GM19240 (cell line): ENCODE data around the gene TRIM66.

Experiments
- DNase-seq: peaks from one replicate; pipeline ENCODE4 v3.0.0; 2011; ENCODE audit warnings: low spot score; ENCODE audit not compliant: insufficient read length

The TRIM66 gene

GRCh38 chr11:8713760-8714454 lies 31.4 kb upstream of the TRIM66 start:
- DNase-seq = no peak

DNA sequence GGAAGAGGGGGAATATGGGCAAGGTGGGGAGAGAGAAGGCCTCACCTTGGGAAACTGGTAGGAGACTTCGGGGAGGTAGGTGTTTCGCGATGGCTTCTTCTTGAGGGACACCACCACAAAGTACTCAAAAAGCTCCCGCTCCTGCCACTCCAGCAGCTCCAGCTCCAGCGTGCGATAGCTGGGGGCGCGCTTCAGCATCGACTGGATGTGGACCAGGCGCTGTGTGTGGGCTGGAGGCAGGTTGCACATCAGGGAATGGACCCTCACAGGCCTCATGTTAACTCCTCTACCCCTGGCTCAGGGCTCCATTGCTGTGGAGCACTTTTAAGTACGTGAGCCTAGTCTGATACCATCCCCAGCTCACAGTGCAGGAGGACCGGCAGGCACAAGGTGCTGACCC lies 30.0 kb upstream of the TRIM66 start:
- DNase-seq = no peak

GRCh38 chr11:8711895-8712442 lies 29.5 kb upstream of the TRIM66 start:
- no peak for DNase-seq

DNA sequence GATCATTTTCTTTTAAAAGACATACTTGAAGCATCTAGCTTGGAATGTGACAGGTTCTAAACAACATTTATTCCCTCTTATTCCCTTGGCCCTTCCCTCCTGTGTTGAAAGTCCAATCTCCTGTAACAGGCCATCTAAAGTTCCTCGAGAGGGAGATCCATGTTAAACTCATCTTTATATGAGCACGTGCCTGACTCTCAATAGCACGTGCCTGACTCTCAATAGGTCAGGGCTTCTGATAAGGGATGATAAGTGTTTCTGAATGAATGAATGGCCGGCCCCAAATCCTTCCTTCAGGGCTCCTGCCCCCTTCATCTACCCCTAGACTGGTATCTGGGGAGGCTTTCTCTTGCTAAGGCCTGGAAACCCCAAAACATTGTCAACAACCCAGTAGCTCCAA lies 27.3 kb upstream of the TRIM66 start:
- no peak for DNase-seq

GRCh38 chr11:8709002-8709672 lies 26.7 kb upstream of the TRIM66 start:
- no peak for DNase-seq

- DNase-seq = no peak
Observed at GRCh38 chr11:8707541-8708191, 25.2 kb upstream of the TRIM66 start.

DNA sequence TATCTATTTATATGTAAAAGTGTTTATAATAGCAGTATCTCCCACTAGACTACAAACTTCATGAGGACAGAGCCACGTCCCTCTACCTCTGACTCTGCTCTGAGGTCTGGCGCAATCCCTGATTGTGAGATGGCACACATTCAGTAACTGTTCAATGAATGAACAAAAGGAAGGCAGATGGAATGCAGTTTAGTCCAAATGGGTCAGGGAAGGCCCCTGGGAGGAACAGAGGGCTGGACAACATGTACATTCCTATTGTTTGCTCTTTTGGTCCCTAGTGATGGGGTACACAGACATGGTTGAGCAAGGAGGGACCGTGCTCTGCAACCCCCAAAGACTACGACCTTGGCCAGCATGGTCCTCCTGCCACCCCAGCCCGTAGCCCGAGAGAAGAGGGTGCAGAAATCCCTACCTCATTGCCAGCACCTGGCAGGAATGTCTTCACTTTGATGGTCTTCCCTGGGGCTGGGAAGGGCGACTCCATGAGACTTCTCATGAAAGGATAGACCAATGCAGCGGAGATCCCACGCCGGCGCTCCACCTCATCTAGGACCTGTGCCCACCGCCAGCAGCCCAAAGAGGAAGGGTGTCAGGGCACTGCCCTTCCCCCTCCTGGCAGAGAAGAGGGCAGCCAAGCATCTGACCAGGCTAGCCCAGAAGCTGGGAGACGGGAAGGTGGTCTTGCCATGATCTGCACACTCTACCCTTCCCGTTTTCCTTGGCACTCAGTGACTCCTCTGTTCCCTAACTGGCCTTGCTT lies 24.4 kb upstream of the TRIM66 start:
- no peak for DNase-seq

- no peak for DNase-seq
Observed at GRCh38 chr11:8705146-8705545, 22.7 kb upstream of the TRIM66 start.

- no peak for DNase-seq
Observed at GRCh38 chr11:8704136-8704535, 21.7 kb upstream of the TRIM66 start.

- DNase-seq = no peak
Observed at GRCh38 chr11:8702598-8702915, 20.1 kb upstream of the TRIM66 start.

- no peak for DNase-seq
Observed at GRCh38 chr11:8701891-8702597, 19.6 kb upstream of the TRIM66 start.

DNA sequence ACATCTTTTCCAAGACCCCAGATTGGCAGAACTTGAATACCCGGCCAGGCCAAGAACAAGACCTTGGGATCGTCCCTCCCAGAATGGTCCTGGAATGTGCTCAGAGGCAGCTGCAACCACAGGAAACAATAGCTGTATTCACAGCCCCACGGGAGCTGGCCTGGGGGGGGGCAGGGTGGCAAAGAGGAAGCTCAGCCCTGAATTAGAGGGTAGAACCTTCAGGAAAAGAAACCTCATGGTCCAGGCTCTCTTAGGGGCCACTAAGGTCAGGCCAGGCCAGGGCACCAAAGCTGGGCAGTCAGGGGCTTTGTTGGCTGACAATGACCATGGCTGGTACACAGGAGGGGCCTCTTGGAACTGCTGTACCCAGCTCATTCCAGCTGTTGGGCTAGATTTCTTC lies 17.4 kb upstream of the TRIM66 start:
- no peak for DNase-seq

- DNase-seq = no peak
Observed at GRCh38 chr11:8698917-8699441, 16.5 kb upstream of the TRIM66 start.

- no peak for DNase-seq
Observed at GRCh38 chr11:8698379-8698851, 15.9 kb upstream of the TRIM66 start.

GRCh38 chr11:8697054-8697453 lies 14.6 kb upstream of the TRIM66 start:
- DNase-seq = no peak

GRCh38 chr11:8694137-8694536 lies 11.7 kb upstream of the TRIM66 start:
- no peak for DNase-seq

DNA sequence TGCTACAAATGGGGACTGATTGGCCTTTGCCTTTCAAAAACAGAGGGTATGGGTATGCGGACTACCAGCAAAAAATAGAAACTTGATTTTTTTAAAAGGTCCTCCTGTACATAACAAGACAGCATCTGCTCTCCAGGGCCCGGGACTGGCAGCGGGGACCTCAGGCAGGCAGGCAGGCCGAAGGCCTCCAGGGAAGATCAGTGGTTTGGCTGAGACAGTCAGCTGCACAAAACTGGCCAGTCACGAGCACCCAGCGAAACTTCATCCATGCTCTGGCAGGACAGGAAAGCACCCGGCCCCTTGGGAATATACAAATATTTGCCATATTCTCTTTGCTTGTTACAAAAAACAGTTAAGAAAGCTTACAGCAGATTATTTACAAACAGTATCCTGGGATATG lies 11.1 kb upstream of the TRIM66 start:
- DNase-seq = no peak

DNA sequence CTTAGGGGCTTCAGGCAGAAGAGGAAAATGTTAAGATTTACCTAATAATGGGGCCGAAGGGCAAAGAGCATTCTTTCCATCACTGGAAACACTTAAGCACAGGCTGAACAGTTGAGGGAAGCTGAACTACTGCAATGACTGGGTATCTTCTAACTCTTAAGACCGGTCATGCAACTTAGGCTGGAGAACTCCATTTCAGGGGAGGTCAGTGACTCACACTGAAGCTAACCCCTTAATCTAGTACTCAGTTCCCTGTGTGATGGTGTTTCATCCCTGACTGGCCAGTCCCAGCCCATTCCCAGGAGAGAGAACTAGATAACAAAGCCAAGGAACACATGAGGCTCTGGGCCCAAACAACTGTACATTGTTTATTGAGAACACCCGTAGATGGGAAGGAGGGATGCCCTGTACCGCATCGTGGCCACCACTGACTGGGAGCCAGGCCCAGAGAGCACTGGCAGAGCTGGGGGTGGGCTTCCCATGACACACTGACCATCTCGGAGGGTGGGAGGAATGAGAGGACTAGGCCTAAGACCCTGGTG lies 10.6 kb upstream of the TRIM66 start:
- DNase-seq = no peak

- no peak for DNase-seq
Observed at GRCh38 chr11:8692417-8692816, 10.0 kb upstream of the TRIM66 start.

- no peak for DNase-seq
Observed at GRCh38 chr11:8691601-8692000, 9.1 kb upstream of the TRIM66 start.
